HAP-1 (cell line): ENCODE data around the gene MT1H.

Source experiments
- DNase-seq, 2 experiments: peaks; one replicate each; pipeline ENCODE4 v3.0.0-alpha.2; 2016 to 2020; ENCODE audit warnings: low spot score in 2 of 2
- H3K27me3 ChIP-seq: fragments of 250-450 bp; sonication (Bioruptor Pico); 2 replicates; pipeline ENCODE4 v1.5.1; 2020; ENCODE audit warnings: low read depth, mild to moderate bottlenecking, moderate library complexity
- H3K36me3 ChIP-seq: fragments of 250-450 bp; sonication (Bioruptor Pico); replicated peaks from 2 replicates; pipeline ENCODE4 v1.5.1; 2020; ENCODE audit warnings: mild to moderate bottlenecking
- H3K4me1 ChIP-seq: fragments of 250-450 bp; sonication (Bioruptor Pico); 2 replicates; pipeline ENCODE4 v1.5.1; 2020; ENCODE audit warnings: mild to moderate bottlenecking
- H3K4me3 ChIP-seq: fragments of 250-450 bp; sonication (Bioruptor Pico); 2 replicates; pipeline ENCODE4 v1.5.1; 2020; ENCODE audit warnings: mild to moderate bottlenecking, moderate library complexity
- H3K9me3 ChIP-seq: fragments of 250-450 bp; sonication (Bioruptor Pico); 2 replicates; pipeline ENCODE4 v1.5.1; 2020; ENCODE audit warnings: mild to moderate bottlenecking, moderate library complexity
- in situ Hi-C: fragments of 300-500 bp; cut with MboI; formaldehyde crosslinking; loops from 3 replicates; pipeline ENCODE4 v1.14.3; 2020; ENCODE audit warnings: low sequenced_read_pairs, inconsistent platforms, mixed read lengths

Gene MT1H

DNA sequence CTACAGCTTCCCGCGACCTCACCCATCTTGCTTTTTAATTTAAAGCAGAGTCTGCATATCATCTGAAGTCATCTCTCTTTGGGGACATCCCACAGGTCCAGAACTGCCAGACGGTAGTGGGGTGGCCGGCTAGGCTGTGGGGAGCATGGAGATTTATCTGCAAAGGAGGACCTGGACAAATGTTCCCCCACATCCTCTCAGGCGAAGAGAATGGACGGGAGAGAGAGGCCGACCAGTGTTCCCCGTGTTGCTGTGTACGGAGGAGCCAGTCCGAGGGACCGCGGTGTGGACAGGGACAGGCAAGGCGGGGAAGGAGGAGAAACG, 37.8 kb upstream of the MT1H start:
- Histone ChIP-seq H3K36me3 (no peaks in the 10 kb centered on the region), H3K9me3 (no peaks in the 10 kb centered on the region), H3K4me1 (peaks cover 23% of the 10 kb centered on the region), H3K27me3 (no peaks in the 10 kb centered on the region), H3K4me3 (peak overlapping the region; percentile 36)
- DNase-seq, result no peak
- in situ Hi-C loops, result no loop called here

DNA sequence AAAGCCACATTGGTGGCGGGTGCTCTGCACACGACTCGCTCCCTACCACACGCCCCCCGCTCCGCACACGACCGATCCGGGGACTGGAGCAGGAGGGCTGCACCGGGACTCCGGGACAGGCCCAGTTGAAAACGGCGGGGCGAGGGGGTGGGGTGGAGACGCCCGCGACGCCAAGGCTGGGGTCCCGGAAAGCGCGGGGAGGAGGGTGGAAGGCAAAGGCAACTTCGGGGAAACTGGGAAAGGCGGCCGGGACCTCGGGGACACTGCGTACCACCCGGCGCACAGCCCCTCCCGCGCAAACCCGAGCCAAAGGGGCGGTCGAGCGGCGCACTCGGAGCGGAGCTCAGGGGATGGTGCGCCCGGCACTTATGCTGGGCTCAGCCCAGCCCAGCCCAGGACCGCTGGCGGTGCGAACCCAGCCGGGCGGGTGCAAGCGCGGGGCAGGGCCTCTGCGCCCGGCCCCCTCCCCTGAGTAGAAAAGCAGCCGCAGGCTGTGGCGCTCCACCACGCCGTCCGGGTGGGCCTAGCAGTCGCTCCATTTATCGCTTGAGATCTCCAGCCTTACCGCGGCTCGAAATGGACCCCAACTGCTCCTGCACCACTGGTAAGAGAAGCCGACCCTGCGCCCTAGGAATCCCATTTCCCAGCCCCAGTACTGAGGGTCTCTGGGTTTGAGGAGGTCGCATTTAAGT, 37.3 kb upstream of the MT1H start, which contains the start of gene MT1M:
Gene MT1M (plus strand): TSS at position 504 of the 692 bp plus-strand sequence. CDS start 73 bp downstream, at position 577.
- Histone ChIP-seq H3K4me1 (peaks cover 18% of the 10 kb centered on the region), H3K36me3 (no peaks in the 10 kb centered on the region), H3K9me3 (no peaks in the 10 kb centered on the region), H3K4me3 (peak within 1 kb of the TSS; percentile 36), H3K27me3 (no peaks in the 10 kb centered on the region)
- peak; percentile 54 to 71 for DNase-seq
- in situ Hi-C loops, result no loop called here

DNA sequence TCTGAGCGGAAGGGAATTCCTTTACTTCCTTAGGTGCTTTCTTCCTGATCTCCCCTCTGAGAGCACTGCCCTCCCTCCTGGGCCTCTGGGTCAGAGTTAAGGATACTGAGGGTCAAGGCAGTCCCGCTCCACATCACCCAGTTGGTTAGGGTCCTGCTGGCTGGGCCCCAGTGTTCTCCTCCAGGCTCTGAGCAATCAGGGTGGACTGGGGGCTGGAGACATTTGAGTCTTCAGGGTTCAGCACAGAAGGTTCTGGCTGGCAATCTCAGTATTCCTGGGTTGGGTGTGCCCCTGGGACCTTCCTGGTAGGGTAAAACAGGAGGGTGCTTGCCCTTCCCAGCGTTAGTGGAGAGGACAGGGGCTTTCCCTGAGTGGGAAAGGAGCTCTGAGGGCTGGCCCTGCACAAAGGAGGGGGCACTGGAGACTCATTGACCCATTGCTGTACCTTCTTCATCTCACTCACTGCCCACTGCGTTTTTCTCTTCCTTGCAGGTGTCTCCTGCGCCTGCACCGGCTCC, 36.7 kb upstream of the MT1H start:
- Histone ChIP-seq H3K36me3 (no peaks in the 10 kb centered on the region), H3K4me3 (peak overlapping the region; percentile 36), H3K27me3 (no peaks in the 10 kb centered on the region), H3K4me1 (peaks cover 16% of the 10 kb centered on the region), H3K9me3 (no peaks in the 10 kb centered on the region)
- no peak for DNase-seq
- in situ Hi-C loops, result no loop called here

DNA sequence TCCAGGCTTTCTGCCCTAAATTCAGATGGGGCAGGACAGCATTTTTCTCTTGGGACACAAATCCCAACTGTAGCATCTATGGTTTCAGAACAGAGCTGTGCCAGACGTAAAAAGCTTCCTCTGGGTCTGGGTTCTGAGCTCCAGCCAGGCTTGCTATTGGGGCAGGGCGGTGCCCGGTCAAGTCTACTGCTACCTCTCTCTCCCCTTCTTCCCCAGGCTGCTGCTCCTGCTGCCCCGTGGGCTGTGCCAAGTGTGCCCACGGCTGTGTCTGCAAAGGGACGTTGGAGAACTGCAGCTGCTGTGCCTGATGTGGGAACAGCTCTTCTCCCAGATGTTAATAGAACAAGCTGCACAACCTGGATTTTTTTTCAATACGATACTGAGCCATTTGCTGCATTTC, 36.1 kb upstream of the MT1H start:
- Histone ChIP-seq H3K4me3 (no peak overlapping the region), H3K9me3 (no peaks in the 10 kb centered on the region), H3K27me3 (no peaks in the 10 kb centered on the region), H3K4me1 (peaks cover 16% of the 10 kb centered on the region), H3K36me3 (no peaks in the 10 kb centered on the region)
- in situ Hi-C loops, result no loop called here
- DNase-seq, result no peak

DNA sequence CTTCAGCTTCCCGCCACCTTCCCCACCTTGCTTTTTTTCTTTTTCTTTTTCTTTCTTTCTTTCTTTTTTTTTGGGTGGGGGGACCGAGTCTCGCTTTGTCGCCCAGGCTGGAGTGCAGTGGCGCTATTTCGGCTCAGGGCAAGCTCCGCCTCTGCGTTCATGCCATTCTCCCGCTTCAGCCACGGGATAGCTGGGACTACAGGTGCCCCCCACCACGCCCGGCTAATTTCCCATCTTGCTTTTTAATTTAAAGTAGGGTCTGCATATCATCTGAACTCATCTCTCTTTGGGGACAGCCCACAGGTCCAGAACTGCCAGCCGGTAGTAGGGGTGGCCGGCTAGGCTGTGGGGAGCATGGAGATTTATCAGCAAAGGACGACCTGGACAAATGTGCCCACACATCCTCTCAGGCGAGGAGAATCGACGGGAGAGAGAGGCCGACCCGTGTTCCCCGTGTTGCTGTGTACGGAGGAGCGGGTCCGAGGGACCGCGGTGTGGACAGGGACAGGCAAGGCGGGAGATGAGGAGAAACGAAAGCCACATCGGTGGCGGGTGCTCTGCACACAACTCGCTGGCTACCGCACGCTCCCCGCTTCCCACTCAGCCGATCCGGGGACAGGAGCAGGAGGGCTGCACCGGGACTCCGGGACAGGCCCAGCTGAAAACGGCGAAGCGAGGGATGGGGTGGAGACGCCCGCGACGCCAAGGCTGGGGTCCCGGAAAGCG, 34.7 kb upstream of the MT1H start:
- no peak overlapping the region for H3K4me3 ChIP-seq
- H3K27me3 ChIP-seq, result no peaks in the 10 kb centered on the region
- H3K36me3 ChIP-seq, result no peaks in the 10 kb centered on the region
- in situ Hi-C loops, result no loop called here
- H3K4me1 ChIP-seq, result peaks cover 16% of the 10 kb centered on the region
- no peaks in the 10 kb centered on the region for H3K9me3 ChIP-seq
- no peak for DNase-seq

DNA sequence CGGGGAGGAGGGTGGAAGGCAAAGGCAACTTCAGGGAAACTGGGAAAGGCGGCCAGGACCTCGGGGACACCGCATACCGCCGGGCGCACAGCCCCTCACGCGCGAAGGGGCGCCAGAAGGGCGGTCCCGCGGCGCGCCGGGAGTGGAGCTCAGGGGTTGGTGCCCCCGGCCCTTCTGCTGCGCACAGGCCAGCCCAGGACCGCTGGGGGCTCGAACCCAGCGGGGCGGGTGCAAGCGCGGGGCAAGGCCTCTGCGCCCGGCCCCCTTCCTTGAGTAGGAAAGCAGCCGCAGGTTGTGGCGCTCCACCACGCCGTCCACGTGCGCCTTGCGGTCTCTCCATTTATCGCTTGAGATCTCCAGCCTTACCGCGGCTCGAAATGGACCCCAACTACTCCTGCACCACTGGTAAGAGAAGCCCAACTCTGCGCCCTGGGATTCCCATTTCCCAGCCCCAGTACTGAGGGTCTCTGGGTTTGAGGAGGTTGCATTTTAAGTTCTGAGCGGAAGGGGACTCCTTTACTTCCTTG, 34.1 kb upstream of the MT1H start:
- DNase-seq, result no peak
- Histone ChIP-seq H3K36me3 (no peaks in the 10 kb centered on the region), H3K9me3 (no peaks in the 10 kb centered on the region), H3K4me1 (peaks cover 16% of the 10 kb centered on the region), H3K27me3 (no peaks in the 10 kb centered on the region), H3K4me3 (no peak overlapping the region)
- in situ Hi-C loops, result no loop called here

DNA sequence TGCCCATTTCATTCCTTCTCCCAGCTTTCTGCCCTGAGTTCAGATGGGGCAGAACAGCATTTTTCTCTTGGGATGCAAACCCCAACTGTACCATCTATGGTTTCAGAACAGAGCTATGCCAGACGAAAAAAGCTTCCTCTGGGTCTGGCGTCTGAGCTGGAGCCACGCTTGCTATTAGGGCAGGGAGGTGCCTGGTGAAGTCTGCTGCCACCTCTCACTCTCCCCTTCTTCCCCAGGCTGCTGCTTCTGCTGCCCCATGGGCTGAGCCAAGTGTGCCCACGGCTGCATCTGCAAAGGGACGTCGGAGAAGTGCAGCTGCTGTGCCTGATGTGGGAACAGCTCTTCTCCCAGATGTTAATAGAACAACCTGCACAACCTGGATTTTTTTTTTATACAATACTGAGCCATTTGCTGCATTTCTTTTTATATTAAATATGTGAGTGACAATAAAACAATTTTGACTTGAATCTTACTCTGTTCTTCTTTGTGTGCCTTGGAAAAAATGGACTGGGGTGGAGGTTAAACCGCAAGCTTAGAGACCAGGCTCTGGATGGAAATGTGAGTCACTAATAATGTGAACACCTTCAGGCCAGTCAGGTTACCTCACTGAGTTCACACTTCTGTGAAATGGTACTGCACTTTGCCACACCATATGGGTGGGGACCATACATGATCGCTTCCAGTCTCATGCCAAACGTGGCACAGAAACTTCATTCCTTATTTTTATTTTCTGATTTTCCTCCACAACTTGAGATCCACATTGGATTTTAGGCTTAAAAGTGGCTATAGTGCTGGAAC, 32.8 kb upstream of the MT1H start:
- H3K36me3 ChIP-seq, result no peaks in the 10 kb centered on the region
- H3K27me3 ChIP-seq, result no peaks in the 10 kb centered on the region
- no peaks in the 10 kb centered on the region for H3K9me3 ChIP-seq
- no peak overlapping the region for H3K4me3 ChIP-seq
- H3K4me1 ChIP-seq, result peaks cover 11% of the 10 kb centered on the region
- in situ Hi-C loops, result no loop called here
- no peak for DNase-seq

DNA sequence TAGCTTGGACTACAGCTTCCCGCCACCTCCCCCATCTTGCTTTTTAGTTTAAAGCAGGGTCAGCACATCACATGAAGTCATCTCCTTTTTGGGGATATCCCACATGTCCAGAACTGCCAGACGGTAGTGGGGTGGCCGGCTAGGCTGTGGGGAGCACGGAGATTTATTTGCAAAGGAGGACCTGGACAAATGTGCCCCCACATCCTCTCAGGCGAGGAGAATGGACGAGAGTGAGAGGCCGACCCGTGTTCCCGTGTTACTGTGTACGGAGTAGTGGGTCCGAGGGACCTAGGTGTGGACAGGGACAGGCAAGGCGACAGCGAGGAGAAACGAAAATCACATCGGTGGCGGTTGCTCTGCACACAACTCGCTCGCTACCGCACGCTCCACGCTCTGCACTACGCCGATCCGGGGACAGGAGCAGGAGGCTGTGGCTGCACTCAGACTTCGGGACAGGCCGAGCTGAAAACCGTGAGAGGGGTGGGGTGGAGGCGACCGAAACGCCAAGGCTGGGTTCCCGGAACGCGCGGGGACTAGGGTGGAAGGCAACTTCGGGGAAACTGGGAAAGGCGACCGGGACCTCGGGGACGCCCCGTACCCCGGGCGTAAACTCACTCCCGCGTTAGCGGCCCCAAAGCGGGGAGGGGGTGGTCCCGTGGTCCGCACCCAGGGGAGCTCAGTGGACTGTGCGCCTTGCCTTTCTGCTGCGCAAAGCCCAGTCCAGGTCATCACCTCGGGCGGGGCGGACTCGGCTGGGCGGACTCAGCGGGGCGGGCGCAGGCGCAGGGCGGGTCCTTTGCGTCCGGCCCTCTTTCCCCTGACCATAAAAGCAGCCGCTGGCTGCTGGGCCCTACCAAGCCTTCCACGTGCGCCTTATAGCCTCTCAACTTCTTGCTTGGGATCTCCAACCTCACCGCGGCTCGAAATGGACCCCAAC, 31.5 kb upstream of the MT1H start, which contains the start of gene MT1A:
Gene MT1A (plus strand): TSS at position 853 of the 937 bp plus-strand sequence. CDS start 73 bp downstream, at position 926.
- H3K36me3 ChIP-seq, result no peaks in the 10 kb centered on the region
- DNase-seq, result no peak
- in situ Hi-C loops, result no loop called here
- no peaks in the 10 kb centered on the region for H3K27me3 ChIP-seq
- no peaks in the 10 kb centered on the region for H3K9me3 ChIP-seq
- H3K4me1 ChIP-seq, result no peaks in the 10 kb centered on the region
- H3K4me3 ChIP-seq, result no peak within 1 kb of the TSS

DNA sequence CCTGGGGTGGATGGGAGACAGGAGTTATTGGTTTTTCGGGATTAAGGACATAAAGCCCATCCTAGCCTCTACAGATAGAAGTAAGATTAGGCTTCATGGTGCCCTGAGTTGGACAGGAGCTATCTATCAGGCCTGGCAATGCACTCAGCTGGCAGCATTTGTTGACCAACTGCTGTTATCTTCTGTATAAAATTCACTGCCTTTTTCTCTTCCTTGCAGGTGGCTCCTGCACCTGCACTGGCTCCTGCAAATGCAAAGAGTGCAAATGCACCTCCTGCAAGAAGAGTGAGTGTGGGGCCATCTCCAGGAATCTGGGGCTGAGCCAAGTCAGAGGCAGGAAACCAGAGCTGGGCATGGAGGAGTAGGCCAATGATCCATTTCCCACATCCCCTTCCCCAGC, 30.6 kb upstream of the MT1H start:
- no peak overlapping the region for H3K4me3 ChIP-seq
- H3K9me3 ChIP-seq, result no peaks in the 10 kb centered on the region
- no peaks in the 10 kb centered on the region for H3K27me3 ChIP-seq
- DNase-seq, result no peak
- H3K36me3 ChIP-seq, result no peaks in the 10 kb centered on the region
- in situ Hi-C loops, result no loop called here
- H3K4me1 ChIP-seq, result no peaks in the 10 kb centered on the region

DNA sequence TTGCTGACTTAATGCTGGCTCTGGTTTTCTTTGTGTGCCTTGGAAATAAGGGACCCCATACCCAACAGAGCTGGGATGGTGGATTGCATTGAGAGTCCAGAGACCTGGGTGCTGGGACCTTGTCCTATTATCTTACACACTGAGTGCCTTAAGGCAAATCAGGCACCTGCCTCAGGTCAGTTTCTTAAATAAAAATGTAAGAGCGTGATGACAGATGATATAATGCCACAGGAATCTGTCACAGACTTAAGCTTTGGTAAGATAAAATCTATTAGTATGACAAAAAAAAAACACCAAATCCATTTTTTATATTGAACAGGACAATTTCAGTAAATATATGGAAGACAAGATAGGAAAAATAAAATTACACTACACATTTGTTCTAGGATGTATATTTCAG, 29.5 kb upstream of the MT1H start:
- no peaks in the 10 kb centered on the region for H3K4me1 ChIP-seq
- no peak overlapping the region for H3K4me3 ChIP-seq
- DNase-seq, result no peak
- no peaks in the 10 kb centered on the region for H3K9me3 ChIP-seq
- H3K36me3 ChIP-seq, result no peaks in the 10 kb centered on the region
- no peaks in the 10 kb centered on the region for H3K27me3 ChIP-seq
- in situ Hi-C loops, result no loop called here

DNA sequence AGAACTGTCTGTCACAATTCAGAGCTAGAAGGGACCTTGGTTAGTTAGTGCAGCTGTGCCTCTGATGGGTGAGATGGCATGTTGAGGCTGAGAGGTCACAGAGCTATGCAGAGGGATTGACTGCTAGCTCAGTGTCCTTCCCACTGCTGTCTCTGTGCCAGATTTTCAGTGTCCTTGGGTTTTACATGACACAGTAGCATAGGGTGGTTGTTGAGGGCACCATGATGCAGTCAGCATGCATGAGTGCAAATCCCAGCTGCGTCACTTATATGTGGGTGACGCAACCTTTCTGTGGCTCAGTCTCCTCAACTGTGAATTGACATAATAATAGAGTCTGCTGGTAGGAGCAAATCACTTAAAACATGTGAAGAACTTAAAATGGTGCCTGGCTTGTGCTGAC, 28.4 kb upstream of the MT1H start:
- no peaks in the 10 kb centered on the region for H3K9me3 ChIP-seq
- in situ Hi-C loops, result no loop called here
- DNase-seq, result no peak

DNA sequence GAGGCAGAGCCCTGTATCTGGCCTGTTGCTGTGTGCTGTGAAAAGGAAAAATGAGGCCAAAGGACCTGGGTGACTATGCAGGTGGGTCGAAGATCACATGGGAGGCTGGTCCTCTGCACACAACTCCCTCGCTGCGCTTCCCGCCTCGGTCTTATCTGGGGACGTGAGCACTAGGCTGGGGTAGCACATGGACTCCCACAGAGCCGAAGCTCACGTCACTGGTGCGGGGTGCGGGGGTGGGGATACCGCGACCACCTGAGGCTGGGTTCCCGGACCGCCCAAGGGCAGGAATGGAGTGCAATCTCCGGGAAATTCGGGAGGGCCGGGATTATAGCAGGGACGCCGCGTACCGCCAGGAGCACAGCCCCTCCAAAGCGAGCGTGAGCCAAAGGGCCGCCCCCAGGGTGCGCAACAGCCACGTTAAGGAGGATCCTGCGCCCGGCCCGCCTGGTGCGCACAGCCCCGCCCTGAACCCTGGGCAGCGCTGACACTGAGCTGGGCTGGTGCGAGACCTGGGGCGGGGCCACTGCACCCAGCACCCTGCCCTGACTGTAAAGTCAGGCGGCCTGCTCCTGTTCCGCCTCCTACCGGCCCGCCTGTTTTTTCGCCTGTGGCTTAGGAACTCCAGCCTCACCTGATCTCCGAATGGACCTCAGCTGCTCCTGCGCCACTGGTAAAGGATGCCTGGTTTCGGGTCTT, 26.4 kb upstream of the MT1H start:
- no peaks in the 10 kb centered on the region for H3K9me3 ChIP-seq
- H3K36me3 ChIP-seq, result no peaks in the 10 kb centered on the region
- H3K4me3 ChIP-seq, result no peak overlapping the region
- DNase-seq, result no peak
- H3K27me3 ChIP-seq, result no peaks in the 10 kb centered on the region
- in situ Hi-C loops, result no loop called here
- no peaks in the 10 kb centered on the region for H3K4me1 ChIP-seq

More for the DNA sequence above, 28.4 kb upstream of the MT1H start:
- Histone ChIP-seq H3K27me3 (no peaks in the 10 kb centered on the region), H3K36me3 (no peaks in the 10 kb centered on the region), H3K4me3 (no peak overlapping the region), H3K4me1 (no peaks in the 10 kb centered on the region)
